ENCODE data around the gene SCNN1B. TPM values are rescaled to one million over a fixed set of nuclear protein-coding genes. Genes with fewer than 3 reads are reported as not detected.

SCNN1B gene
- polyA plus RNA-seq, 1 donor from 2014 or later: not detected

DNA sequence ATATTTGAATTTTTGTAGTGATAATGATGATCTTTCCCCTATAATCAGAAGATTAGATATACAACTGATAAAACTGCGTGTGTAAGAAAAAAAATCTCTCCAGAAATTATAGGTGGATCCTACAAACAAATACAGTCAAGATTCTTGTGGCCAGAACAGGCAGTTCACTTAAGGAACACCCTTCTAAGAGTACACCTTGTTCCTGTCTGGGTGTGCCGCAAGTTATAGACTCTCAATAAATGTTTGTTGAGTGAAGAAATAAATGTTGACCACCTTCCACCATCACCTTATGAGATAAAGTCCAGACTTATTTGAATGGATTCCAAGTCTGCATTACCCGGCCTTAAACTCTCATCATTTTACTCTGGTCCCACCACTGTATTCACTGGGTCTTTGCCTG, 45.7 kb upstream of the SCNN1B start:
- no peak overlapping the region for H3K4me2 ChIP-seq (ENCODE audit: low read length)
- TF ChIP-seq POLR2AphosphoS5 (IDR thresholded peaks at IDR 0.05) (no peak), EP300 (conservative IDR thresholded peaks at IDR 0.05; ENCODE audit: poor library complexity, severe bottlenecking) (no peak), SMC3 (conservative IDR thresholded peaks at IDR 0.05; ENCODE audit: poor library complexity) (no peak), TAF1 (IDR thresholded peaks at IDR 0.05; ENCODE audit: low read depth) (no peak), EZH2 (IDR thresholded peaks at IDR 0.05; ENCODE audit: borderline replicate concordance, insufficient read depth, low read length, poor library complexity, severe bottlenecking) (no peak), RAD21 (conservative IDR thresholded peaks at IDR 0.05) (no peak), MXI1 (conservative IDR thresholded peaks at IDR 0.05; ENCODE audit: poor library complexity, severe bottlenecking) (no peak)
- TF ChIP-seq, protein P1, sequence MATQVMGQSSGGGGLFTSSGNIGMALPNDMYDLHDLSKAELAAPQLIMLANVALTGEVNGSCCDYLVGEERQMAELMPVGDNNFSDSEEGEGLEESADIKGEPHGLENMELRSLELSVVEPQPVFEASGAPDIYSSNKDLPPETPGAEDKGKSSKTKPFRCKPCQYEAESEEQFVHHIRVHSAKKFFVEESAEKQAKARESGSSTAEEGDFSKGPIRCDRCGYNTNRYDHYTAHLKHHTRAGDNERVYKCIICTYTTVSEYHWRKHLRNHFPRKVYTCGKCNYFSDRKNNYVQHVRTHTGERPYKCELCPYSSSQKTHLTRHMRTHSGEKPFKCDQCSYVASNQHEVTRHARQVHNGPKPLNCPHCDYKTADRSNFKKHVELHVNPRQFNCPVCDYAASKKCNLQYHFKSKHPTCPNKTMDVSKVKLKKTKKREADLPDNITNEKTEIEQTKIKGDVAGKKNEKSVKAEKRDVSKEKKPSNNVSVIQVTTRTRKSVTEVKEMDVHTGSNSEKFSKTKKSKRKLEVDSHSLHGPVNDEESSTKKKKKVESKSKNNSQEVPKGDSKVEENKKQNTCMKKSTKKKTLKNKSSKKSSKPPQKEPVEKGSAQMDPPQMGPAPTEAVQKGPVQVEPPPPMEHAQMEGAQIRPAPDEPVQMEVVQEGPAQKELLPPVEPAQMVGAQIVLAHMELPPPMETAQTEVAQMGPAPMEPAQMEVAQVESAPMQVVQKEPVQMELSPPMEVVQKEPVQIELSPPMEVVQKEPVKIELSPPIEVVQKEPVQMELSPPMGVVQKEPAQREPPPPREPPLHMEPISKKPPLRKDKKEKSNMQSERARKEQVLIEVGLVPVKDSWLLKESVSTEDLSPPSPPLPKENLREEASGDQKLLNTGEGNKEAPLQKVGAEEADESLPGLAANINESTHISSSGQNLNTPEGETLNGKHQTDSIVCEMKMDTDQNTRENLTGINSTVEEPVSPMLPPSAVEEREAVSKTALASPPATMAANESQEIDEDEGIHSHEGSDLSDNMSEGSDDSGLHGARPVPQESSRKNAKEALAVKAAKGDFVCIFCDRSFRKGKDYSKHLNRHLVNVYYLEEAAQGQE (IDR thresholded peaks at IDR 0.05; ENCODE audit: borderline replicate concordance): no peak
- TF ChIP-seq, protein P2, sequence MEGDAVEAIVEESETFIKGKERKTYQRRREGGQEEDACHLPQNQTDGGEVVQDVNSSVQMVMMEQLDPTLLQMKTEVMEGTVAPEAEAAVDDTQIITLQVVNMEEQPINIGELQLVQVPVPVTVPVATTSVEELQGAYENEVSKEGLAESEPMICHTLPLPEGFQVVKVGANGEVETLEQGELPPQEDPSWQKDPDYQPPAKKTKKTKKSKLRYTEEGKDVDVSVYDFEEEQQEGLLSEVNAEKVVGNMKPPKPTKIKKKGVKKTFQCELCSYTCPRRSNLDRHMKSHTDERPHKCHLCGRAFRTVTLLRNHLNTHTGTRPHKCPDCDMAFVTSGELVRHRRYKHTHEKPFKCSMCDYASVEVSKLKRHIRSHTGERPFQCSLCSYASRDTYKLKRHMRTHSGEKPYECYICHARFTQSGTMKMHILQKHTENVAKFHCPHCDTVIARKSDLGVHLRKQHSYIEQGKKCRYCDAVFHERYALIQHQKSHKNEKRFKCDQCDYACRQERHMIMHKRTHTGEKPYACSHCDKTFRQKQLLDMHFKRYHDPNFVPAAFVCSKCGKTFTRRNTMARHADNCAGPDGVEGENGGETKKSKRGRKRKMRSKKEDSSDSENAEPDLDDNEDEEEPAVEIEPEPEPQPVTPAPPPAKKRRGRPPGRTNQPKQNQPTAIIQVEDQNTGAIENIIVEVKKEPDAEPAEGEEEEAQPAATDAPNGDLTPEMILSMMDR (IDR thresholded peaks at IDR 0.05; ENCODE audit: poor library complexity, severe bottlenecking): no peak

DNA sequence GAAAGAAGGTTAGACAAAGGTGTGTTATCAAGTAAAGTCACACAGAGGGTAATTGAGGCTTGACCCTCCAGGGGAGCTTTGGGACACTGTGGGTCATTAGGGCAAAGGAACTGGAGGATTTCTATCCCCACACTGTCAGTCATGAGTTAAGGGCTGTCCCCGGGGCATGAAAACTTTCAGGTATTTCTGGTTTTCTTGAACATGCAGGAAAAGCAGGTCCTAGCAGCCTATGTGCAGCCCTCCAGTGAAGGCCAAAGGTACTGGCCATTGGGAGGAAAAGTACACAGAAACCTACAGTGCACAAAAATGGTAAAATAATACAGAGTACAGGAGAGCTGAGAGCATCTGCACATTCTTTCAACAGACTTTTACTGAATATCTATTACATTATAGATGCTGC, 44.4 kb upstream of the SCNN1B start:
- Histone ChIP-seq H3K36me3 (ENCODE audit: insufficient read depth, low read length) (no peaks in the 10 kb centered on the region), H2AFZ (ENCODE audit: low read depth, low read length) (no peak overlapping the region), H3K27ac (ENCODE audit: low read length) (no peak overlapping the region)

More for the DNA sequence above, 45.7 kb upstream of the SCNN1B start:
- Histone ChIP-seq H2AFZ (ENCODE audit: low read depth, low read length) (no peak overlapping the region), H3K9ac (ENCODE audit: low read length) (no peak overlapping the region), H3K36me3 (ENCODE audit: insufficient read depth, low read length) (no peaks in the 10 kb centered on the region), H3K27me3 (ENCODE audit: insufficient read depth, low read depth, low read length) (no peaks in the 10 kb centered on the region), H3K9me2 (ENCODE audit: insufficient read depth, low read length) (no peaks in the 10 kb centered on the region), H3K9me3 (ENCODE audit: low read length) (no peaks in the 10 kb centered on the region), H3K27ac (ENCODE audit: low read length) (no peak overlapping the region), H3F3A (ENCODE audit: insufficient read depth, low read length, poor library complexity, severe bottlenecking) (no peaks in the 10 kb centered on the region), H3K4me3 (ENCODE audit: low read length) (no peak overlapping the region), H4K20me1 (ENCODE audit: insufficient read depth) (no peaks in the 10 kb centered on the region), H3K79me2 (replicated peaks; ENCODE audit: insufficient read depth, low read length) (no peaks in the 10 kb centered on the region)

DNA sequence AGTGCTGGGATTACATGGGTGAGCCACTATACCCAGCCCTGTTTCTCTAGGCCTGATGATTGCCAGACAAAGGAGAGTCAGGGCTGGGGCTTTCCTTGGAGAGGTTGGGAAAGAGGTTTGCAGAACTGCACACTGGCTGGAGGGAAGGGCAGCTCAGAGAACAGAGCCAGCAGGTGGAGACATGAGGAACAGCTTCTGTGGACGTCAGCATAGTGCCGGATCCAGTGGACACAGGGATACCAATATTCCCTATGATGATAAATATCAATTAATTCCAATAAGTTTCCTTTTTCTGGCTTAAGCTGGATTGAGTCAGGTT, 43.2 kb upstream of the SCNN1B start:
- no peak overlapping the region for H3K27ac ChIP-seq (ENCODE audit: low read length)
- H3K79me2 ChIP-seq (replicated peaks; ENCODE audit: insufficient read depth, low read length): no peaks in the 10 kb centered on the region
- H3K36me3 ChIP-seq (ENCODE audit: insufficient read depth, low read length): no peaks in the 10 kb centered on the region
- H4K20me1 ChIP-seq (ENCODE audit: insufficient read depth): no peaks in the 10 kb centered on the region
- no peaks in the 10 kb centered on the region for H3K9me3 ChIP-seq (ENCODE audit: low read length)
- no peaks in the 10 kb centered on the region for H3F3A ChIP-seq (ENCODE audit: insufficient read depth, low read length, poor library complexity, severe bottlenecking)
- H3K9ac ChIP-seq (ENCODE audit: low read length): no peak overlapping the region
- no peaks in the 10 kb centered on the region for H3K9me2 ChIP-seq (ENCODE audit: insufficient read depth, low read length)
- no peak overlapping the region for H3K4me3 ChIP-seq (ENCODE audit: low read length)
- no peak overlapping the region for H3K4me2 ChIP-seq (ENCODE audit: low read length)
- H2AFZ ChIP-seq (ENCODE audit: low read depth, low read length): no peak overlapping the region
- TF ChIP-seq RAD21 (conservative IDR thresholded peaks at IDR 0.05) (no peak), EZH2 (IDR thresholded peaks at IDR 0.05; ENCODE audit: borderline replicate concordance, insufficient read depth, low read length, poor library complexity, severe bottlenecking) (no peak), POLR2AphosphoS5 (IDR thresholded peaks at IDR 0.05) (no peak), TAF1 (IDR thresholded peaks at IDR 0.05; ENCODE audit: low read depth) (no peak), SMC3 (conservative IDR thresholded peaks at IDR 0.05; ENCODE audit: poor library complexity) (no peak), MXI1 (conservative IDR thresholded peaks at IDR 0.05; ENCODE audit: poor library complexity, severe bottlenecking) (no peak), EP300 (conservative IDR thresholded peaks at IDR 0.05; ENCODE audit: poor library complexity, severe bottlenecking) (no peak)
- TF ChIP-seq, protein P2 (IDR thresholded peaks at IDR 0.05; ENCODE audit: poor library complexity, severe bottlenecking): no peak
- TF ChIP-seq, protein P1 (IDR thresholded peaks at IDR 0.05; ENCODE audit: borderline replicate concordance): no peak
- H3K27me3 ChIP-seq (ENCODE audit: insufficient read depth, low read depth, low read length): no peaks in the 10 kb centered on the region

More for the DNA sequence above, 44.4 kb upstream of the SCNN1B start:
- Histone ChIP-seq H3K27me3 (ENCODE audit: insufficient read depth, low read depth, low read length) (no peaks in the 10 kb centered on the region), H3K9me2 (ENCODE audit: insufficient read depth, low read length) (no peaks in the 10 kb centered on the region), H3F3A (ENCODE audit: insufficient read depth, low read length, poor library complexity, severe bottlenecking) (no peaks in the 10 kb centered on the region), H3K9ac (ENCODE audit: low read length) (no peak overlapping the region), H3K4me2 (ENCODE audit: low read length) (no peak overlapping the region), H4K20me1 (ENCODE audit: insufficient read depth) (no peaks in the 10 kb centered on the region), H3K9me3 (ENCODE audit: low read length) (no peaks in the 10 kb centered on the region), H3K79me2 (replicated peaks; ENCODE audit: insufficient read depth, low read length) (no peaks in the 10 kb centered on the region), H3K4me3 (ENCODE audit: low read length) (no peak overlapping the region)
- TF ChIP-seq EP300 (conservative IDR thresholded peaks at IDR 0.05; ENCODE audit: poor library complexity, severe bottlenecking) (no peak), RAD21 (conservative IDR thresholded peaks at IDR 0.05) (no peak), MXI1 (conservative IDR thresholded peaks at IDR 0.05; ENCODE audit: poor library complexity, severe bottlenecking) (no peak)
